Kidney (tissue), 14 donors: ENCODE results near the gene MNX1. TPM values are rescaled to one million over a fixed set of nuclear protein-coding genes. Genes with fewer than 3 reads are reported as not detected.

Experiments
- DNase-seq, 5 donors: peaks; one replicate each; pipeline ENCODE4 v3.0.0-alpha.2; 2013 to 2020
- FAIRE-seq: peaks from 2 replicates; lab custom pipeline; 2012; peaks lifted over from hg19 to GRCh38; lab: Jason Lieb, UNC
- H3K27ac ChIP-seq, 2 donors: one replicate each; pipeline ENCODE4 v1.7.0; 2013; ENCODE audit warnings: low read depth in 2 of 2, low read length in 2 of 2, inconsistent platforms in 1 of 2
- H3K27me3 ChIP-seq: one replicate; pipeline ENCODE4 v1.7.1; 2013; ENCODE audit warnings: low read length, inconsistent platforms; ENCODE audit not compliant: control insufficient read depth, insufficient read depth
- H3K36me3 ChIP-seq, 3 donors: one replicate each; pipeline versions ENCODE4 v1.7.0 to v1.7.1; 2013; ENCODE audit warnings: low read length in 3 of 3, control low read depth in 1 of 3, inconsistent platforms in 1 of 3; ENCODE audit not compliant: insufficient read depth in 3 of 3, control insufficient read depth in 2 of 3
- H3K4me1 ChIP-seq, 3 donors: one replicate each; pipeline versions ENCODE4 v1.7.0 to v1.7.1; 2013; ENCODE audit warnings: low read length in 3 of 3, inconsistent platforms in 1 of 3, low read depth in 1 of 3; ENCODE audit not compliant: control insufficient read depth in 2 of 3, insufficient read depth in 2 of 3
- H3K4me3 ChIP-seq, 3 donors: one replicate each; pipeline versions ENCODE4 v1.7.0 to v1.8.1; 2013; ENCODE audit warnings: low read length in 3 of 3, control low read depth in 1 of 3, inconsistent platforms in 1 of 3
- H3K9ac ChIP-seq, 3 donors: one replicate each; pipeline versions ENCODE4 v1.7.0 to v1.7.1; 2013; ENCODE audit warnings: low read length in 3 of 3, control low read depth in 1 of 3, inconsistent platforms in 1 of 3
- H3K9me3 ChIP-seq, 3 donors: one replicate each; pipeline versions ENCODE4 v1.7.0 to v1.7.1; 2013; ENCODE audit warnings: low read length in 3 of 3, control low read depth in 1 of 3, inconsistent platforms in 1 of 3; ENCODE audit not compliant: control insufficient read depth in 2 of 3, insufficient read depth in 1 of 3
- CTCF ChIP-seq: IDR thresholded peaks from 3 replicates; pipeline ENCODE4 v1.5.1; 2012; ENCODE audit warnings: mild to moderate bottlenecking, moderate library complexity, borderline replicate concordance; ENCODE audit not compliant: insufficient read depth; ENCODE audit errors: extremely low read depth
- intact Hi-C: fragments of 100-400 bp; cut with DNase I; formaldehyde crosslinking; loops from one replicate; pipeline ENCODE4 v1.11.1; 2022
- polyA plus RNA-seq: library from polyadenylated mRNA; stranded (reverse); fragments of 350-450 nt; fragmentation: Illumina TruSeq; extraction: RNeasy Lipid Tissue Mini Kit (QIAGEN cat#74804); gene quantifications from one replicate; pipeline ENCODE4 v1.2.3, GENCODE V29; 2014; ENCODE audit warnings: low read depth, low replicate concordance; ENCODE audit not compliant: insufficient read depth
- total RNA-seq: library from RNA; stranded (reverse); fragmentation: NEBNext Ultra II Directional; extraction: Animal tissue kit (Norgen Biotek cat#: 25700); gene quantifications from one replicate; pipeline ENCODE4 v1.2.1, GENCODE V29; 2021
- donor health status: control.
- donor health status: control.
- donor health status: control.
- donor health status: control.
- donor health status: control.
- donor health status: DM: yes; HTN: yes; CAD: no.
- donor health status: Normal renal cell carcinoma (clear cell type).

MNX1 gene
- total and polyA plus RNA-seq, 2 donors from 2014 or later, result 1.1 TPM; not detected in 1

- no peaks in the 10 kb centered on the region for H3K4me1 ChIP-seq
- H3K27ac ChIP-seq, result no peak overlapping the region
- FAIRE-seq, result no peak
Observed at GRCh38 chr7:156984174-156984891, 26.1 kb downstream of the MNX1 start.

DNA sequence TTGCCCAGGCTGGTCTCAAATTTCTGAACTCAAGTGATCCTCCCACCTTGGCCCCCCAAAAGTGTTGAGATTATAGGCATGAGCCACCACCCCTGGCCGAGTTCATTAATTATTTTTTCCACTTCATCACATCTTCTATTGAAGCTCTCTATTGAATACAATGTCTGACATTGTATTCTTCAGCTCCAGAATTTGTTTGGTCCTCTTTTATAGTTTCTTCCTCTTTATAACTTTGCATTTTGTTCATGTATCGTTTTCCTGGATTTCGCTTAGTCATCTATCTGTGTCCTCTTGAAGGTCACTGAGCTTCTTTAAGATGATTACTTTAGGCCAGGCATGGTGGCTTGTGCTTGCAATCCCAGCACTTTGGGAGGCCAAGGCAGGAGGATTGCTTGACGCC is 30.8 kb downstream of the MNX1 start:
- FAIRE-seq, result no peak
- intact Hi-C loops, result no loop called here
- Histone ChIP-seq H3K27ac (no peak overlapping the region), H3K4me1 (no peaks in the 10 kb centered on the region), H3K36me3 (no peaks in the 10 kb centered on the region), H3K27me3 (no peaks in the 10 kb centered on the region), H3K9me3 (peaks cover 0 to 5% (median 0%) of the 10 kb centered on the region in 3 donors), H3K4me3 (no peak overlapping the region), H3K9ac (no peak overlapping the region)
- no peak for DNase-seq
- no peak for TF ChIP-seq CTCF

More at GRCh38 chr7:156984174-156984891, 26.1 kb downstream of the MNX1 start:
- Histone ChIP-seq H3K36me3 (no peaks in the 10 kb centered on the region), H3K9me3 (no peaks in the 10 kb centered on the region), H3K27me3 (no peaks in the 10 kb centered on the region), H3K4me3 (no peak overlapping the region), H3K9ac (no peak overlapping the region)
- no peak for TF ChIP-seq CTCF
- intact Hi-C loops, result no loop called here
- no peak for DNase-seq

DNA sequence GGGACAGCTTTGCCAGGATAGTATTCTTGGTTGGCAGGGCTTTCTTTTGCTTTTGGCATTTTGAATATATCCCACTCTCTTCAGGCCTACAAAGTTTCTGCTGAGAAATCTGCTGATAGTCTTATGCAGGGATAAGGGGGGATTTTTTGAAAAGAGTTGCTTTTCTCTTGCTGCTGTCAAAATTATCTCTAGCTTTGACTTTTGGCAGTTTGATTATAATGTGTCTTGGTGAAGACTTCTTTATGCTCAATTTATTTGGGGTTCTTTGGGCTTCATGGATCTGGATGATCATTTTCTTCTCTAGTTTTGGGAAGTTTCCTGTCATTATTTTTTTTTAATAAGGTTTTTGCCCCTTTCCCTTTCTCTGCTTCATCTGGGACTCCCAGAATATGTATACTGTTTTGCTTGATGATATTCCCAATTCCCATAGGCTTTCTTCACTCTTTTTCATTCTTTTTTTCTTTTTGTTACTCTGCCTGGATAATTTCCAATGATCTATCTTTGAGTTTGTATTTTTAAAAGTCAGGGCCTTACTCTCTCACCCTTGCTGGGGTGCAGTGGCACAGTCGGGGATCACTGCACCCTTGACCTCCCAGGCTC is 31.4 kb downstream of the MNX1 start:
- peaks cover 0 to 5% (median 0%) of the 10 kb centered on the region in 3 donors for H3K9me3 ChIP-seq
- no peak overlapping the region for H3K4me3 ChIP-seq
- DNase-seq, result no peak
- H3K9ac ChIP-seq, result no peak overlapping the region
- H3K27me3 ChIP-seq, result no peaks in the 10 kb centered on the region
- TF ChIP-seq CTCF, result no peak
- FAIRE-seq, result no peak
- H3K36me3 ChIP-seq, result no peaks in the 10 kb centered on the region
- intact Hi-C loops, result no loop called here
- no peak overlapping the region for H3K27ac ChIP-seq
- H3K4me1 ChIP-seq, result no peaks in the 10 kb centered on the region
